ENCODE measurements around the gene P2RY8. TPM values are rescaled to one million over a fixed set of nuclear protein-coding genes. Genes with fewer than 3 reads are reported as not detected.

The P2RY8 gene
- total and polyA plus RNA-seq, 5 donors: 1.6 to 3.8 (median 2.2) TPM

GRCh38 chrX:1423215-1423614, 113.8 kb downstream of the P2RY8 start:
- Histone ChIP-seq H3K4me1 (ENCODE audit: control insufficient read depth, insufficient read depth, low read length) (no peaks in the 10 kb centered on the region), H3K4me3 (ENCODE audit: low read length) (no peak overlapping the region), H3K27me3 (ENCODE audit: control insufficient read depth, insufficient read depth) (no peaks in the 10 kb centered on the region), H3K9me3 (ENCODE audit: control insufficient read depth, low read length) (peaks cover 2% of the 10 kb centered on the region), H3K27ac (ENCODE audit: low read length) (no peak overlapping the region)
- intact Hi-C loops (cut with DNase I): no loop called here
- DNase-seq (peak in 1 of 3 donors; percentile 4), ATAC-seq (no peak)
- 74% methylated on average over 2 of the region's 2 CpGs for WGBS

- Histone ChIP-seq H3K27me3 (ENCODE audit: control insufficient read depth, insufficient read depth) (no peaks in the 10 kb centered on the region), H3K27ac (ENCODE audit: low read length) (no peak overlapping the region), H3K9me3 (ENCODE audit: control insufficient read depth, low read length) (peaks cover 2% of the 10 kb centered on the region), H3K4me3 (ENCODE audit: low read length) (no peak overlapping the region), H3K4me1 (ENCODE audit: control insufficient read depth, insufficient read depth, low read length) (no peaks in the 10 kb centered on the region)
- peak in 1 of 3 donors; percentile 6 for DNase-seq
- WGBS: 96% methylated on average over 4 of the region's 4 CpGs
- intact Hi-C loops (cut with DNase I): no loop called here
- no peak for ATAC-seq
Observed at GRCh38 chrX:1422135-1422465, 114.9 kb downstream of the P2RY8 start.

GRCh38 chrX:1421433-1422134, 115.4 kb downstream of the P2RY8 start:
- no peak overlapping the region for H3K4me3 ChIP-seq (ENCODE audit: low read length)
- H3K27me3 ChIP-seq (ENCODE audit: control insufficient read depth, insufficient read depth): no peaks in the 10 kb centered on the region
- peaks cover 2% of the 10 kb centered on the region for H3K9me3 ChIP-seq (ENCODE audit: control insufficient read depth, low read length)
- intact Hi-C loops (cut with DNase I): no loop called here
- WGBS: 98% methylated on average over 19 of the region's 19 CpGs
- DNase-seq (peak in 1 of 3 donors; percentile 5), ATAC-seq (no peak)
- no peak overlapping the region for H3K27ac ChIP-seq (ENCODE audit: low read length)
- no peaks in the 10 kb centered on the region for H3K4me1 ChIP-seq (ENCODE audit: control insufficient read depth, insufficient read depth, low read length)

- H3K4me1 ChIP-seq (ENCODE audit: control insufficient read depth, insufficient read depth, low read length): no peaks in the 10 kb centered on the region
- WGBS: 50% methylated on average over 14 of the region's 14 CpGs
- intact Hi-C loops (cut with DNase I): no loop called here
- H3K9me3 ChIP-seq (ENCODE audit: control insufficient read depth, low read length): peaks cover 2% of the 10 kb centered on the region
- no peaks in the 10 kb centered on the region for H3K27me3 ChIP-seq (ENCODE audit: control insufficient read depth, insufficient read depth)
- H3K4me3 ChIP-seq (ENCODE audit: low read length): no peak overlapping the region
- ATAC-seq (peak; percentile 7 to 13), DNase-seq (peak in 2 of 3 donors; percentile 50 to 55)
- H3K27ac ChIP-seq (ENCODE audit: low read length): no peak overlapping the region
Observed at GRCh38 chrX:1420371-1420770, 116.6 kb downstream of the P2RY8 start.

- WGBS: 87% methylated on average over 19 of the region's 19 CpGs
- Histone ChIP-seq H3K27ac (ENCODE audit: low read length) (no peak overlapping the region), H3K9me3 (ENCODE audit: control insufficient read depth, low read length) (peaks cover 2% of the 10 kb centered on the region), H3K4me1 (ENCODE audit: control insufficient read depth, insufficient read depth, low read length) (no peaks in the 10 kb centered on the region), H3K27me3 (ENCODE audit: control insufficient read depth, insufficient read depth) (no peaks in the 10 kb centered on the region), H3K4me3 (ENCODE audit: low read length) (no peak overlapping the region)
- ATAC-seq (peak in 1 of 2 donors; percentile 3), DNase-seq (peak in 2 of 3 donors; percentile 36 to 47)
- intact Hi-C loops (cut with DNase I): no loop called here
Observed at GRCh38 chrX:1419545-1420355, 117.2 kb downstream of the P2RY8 start.

GRCh38 chrX:1418901-1419544, 118.0 kb downstream of the P2RY8 start:
- intact Hi-C loops (cut with DNase I): no loop called here
- 95% methylated on average over 29 of the region's 29 CpGs for WGBS
- no peaks in the 10 kb centered on the region for H3K4me1 ChIP-seq (ENCODE audit: control insufficient read depth, insufficient read depth, low read length)
- H3K9me3 ChIP-seq (ENCODE audit: control insufficient read depth, low read length): peaks cover 2% of the 10 kb centered on the region
- DNase-seq (peak in 2 of 3 donors; percentile 58 to 63), ATAC-seq (peak; percentile 13 to 17)
- no peak overlapping the region for H3K27ac ChIP-seq (ENCODE audit: low read length)
- no peak overlapping the region for H3K4me3 ChIP-seq (ENCODE audit: low read length)
- H3K27me3 ChIP-seq (ENCODE audit: control insufficient read depth, insufficient read depth): no peaks in the 10 kb centered on the region

- no peaks in the 10 kb centered on the region for H3K27me3 ChIP-seq (ENCODE audit: control insufficient read depth, insufficient read depth)
- intact Hi-C loops (cut with DNase I): no loop called here
Observed at GRCh38 chrX:1417921-1418771, 118.8 kb downstream of the P2RY8 start.

GRCh38 chrX:1416965-1417760, 119.8 kb downstream of the P2RY8 start:
- Histone ChIP-seq H3K4me3 (ENCODE audit: low read length) (no peak overlapping the region), H3K27me3 (ENCODE audit: control insufficient read depth, insufficient read depth) (no peaks in the 10 kb centered on the region), H3K4me1 (ENCODE audit: control insufficient read depth, insufficient read depth, low read length) (no peaks in the 10 kb centered on the region), H3K9me3 (ENCODE audit: control insufficient read depth, low read length) (no peaks in the 10 kb centered on the region), H3K27ac (ENCODE audit: low read length) (no peak overlapping the region)
- DNase-seq (peak in 1 of 3 donors; percentile 8), ATAC-seq (no peak)
- 87% methylated on average over 14 of the region's 14 CpGs for WGBS
- intact Hi-C loops (cut with DNase I): no loop called here

More at GRCh38 chrX:1417921-1418771, 118.8 kb downstream of the P2RY8 start:
- Histone ChIP-seq H3K27ac (ENCODE audit: low read length) (no peak overlapping the region), H3K4me3 (ENCODE audit: low read length) (no peak overlapping the region), H3K9me3 (ENCODE audit: control insufficient read depth, low read length) (peaks cover 2% of the 10 kb centered on the region), H3K4me1 (ENCODE audit: control insufficient read depth, insufficient read depth, low read length) (no peaks in the 10 kb centered on the region)
- DNase-seq (peak in 1 of 3 donors; percentile 42), ATAC-seq (no peak)
- WGBS: 95% methylated on average over 20 of the region's 20 CpGs

- no peak overlapping the region for H3K27ac ChIP-seq (ENCODE audit: low read length)
- no peaks in the 10 kb centered on the region for H3K27me3 ChIP-seq (ENCODE audit: control insufficient read depth, insufficient read depth)
- H3K4me3 ChIP-seq (ENCODE audit: low read length): no peak overlapping the region
- intact Hi-C loops (cut with DNase I): no loop called here
- DNase-seq (no peak), ATAC-seq (no peak)
- WGBS: 83% methylated on average over 15 of the region's 15 CpGs
- no peaks in the 10 kb centered on the region for H3K9me3 ChIP-seq (ENCODE audit: control insufficient read depth, low read length)
- no peaks in the 10 kb centered on the region for H3K4me1 ChIP-seq (ENCODE audit: control insufficient read depth, insufficient read depth, low read length)
Observed at GRCh38 chrX:1416327-1416784, 120.6 kb downstream of the P2RY8 start.

All from right cardiac atrium (tissue), 5 donors.